ENCODE results near the gene ZNF225.
"Not testable (repeated sequence)": the region's sequence is repeated elsewhere in the genome, so short reads cannot be mapped to it uniquely, and the experiment has no call there.

Gene ZNF225

GRCh38 chr19:44111910-44112463 is 1.2 kb upstream of the ZNF225 start:
- Histone ChIP-seq H3K27ac (ENCODE audit: low read depth, low read length) (peak overlapping the region; percentile 83), H3K4me1 (ENCODE audit: control insufficient read depth, insufficient read depth, low read length) (no peaks in the 10 kb centered on the region), H3K27me3 (ENCODE audit: control insufficient read depth, insufficient read depth, low read length) (no peaks in the 10 kb centered on the region), H3K4me3 (ENCODE audit: low read depth, low read length) (peak overlapping the region; percentile 93), H3K9ac (ENCODE audit: low read depth, low read length) (peak overlapping the region; percentile 97), H3K36me3 (ENCODE audit: control insufficient read depth, insufficient read depth, low read length) (peaks cover 32% of the 10 kb centered on the region), H3K9me3 (ENCODE audit: control insufficient read depth, insufficient read depth, low read length) (peaks cover 22% of the 10 kb centered on the region)

GRCh38 chr19:44112802-44113137 is 429 bp upstream of the ZNF225 start:
- H3K9ac ChIP-seq (ENCODE audit: low read depth, low read length): peak overlapping the region; percentile 97
- no peaks in the 10 kb centered on the region for H3K27me3 ChIP-seq (ENCODE audit: control insufficient read depth, insufficient read depth, low read length)
- H3K4me3 ChIP-seq (ENCODE audit: low read depth, low read length): peak overlapping the region; percentile 93
- H3K27ac ChIP-seq (ENCODE audit: low read depth, low read length): peak overlapping the region; percentile 83
- peaks cover 15% of the 10 kb centered on the region for H3K9me3 ChIP-seq (ENCODE audit: control insufficient read depth, insufficient read depth, low read length)
- peaks cover 29% of the 10 kb centered on the region for H3K36me3 ChIP-seq (ENCODE audit: control insufficient read depth, insufficient read depth, low read length)
- no peaks in the 10 kb centered on the region for H3K4me1 ChIP-seq (ENCODE audit: control insufficient read depth, insufficient read depth, low read length)

- Histone ChIP-seq H3K9me3 (ENCODE audit: control insufficient read depth, insufficient read depth, low read length) (peaks cover 6% of the 10 kb centered on the region; the same call in 1 of the 2 replicates), H3K4me1 (ENCODE audit: control insufficient read depth, insufficient read depth, low read length) (no peaks in the 10 kb centered on the region), H3K4me3 (ENCODE audit: low read depth, low read length) (peak overlapping the region; percentile 93), H3K27me3 (ENCODE audit: control insufficient read depth, insufficient read depth, low read length) (no peaks in the 10 kb centered on the region), H3K9ac (ENCODE audit: low read depth, low read length) (peak overlapping the region; percentile 37), H3K36me3 (ENCODE audit: control insufficient read depth, insufficient read depth, low read length) (peaks cover 29% of the 10 kb centered on the region), H3K27ac (ENCODE audit: low read depth, low read length) (no peak overlapping the region)
Observed at GRCh38 chr19:44113784-44114390, 688 bp downstream of the ZNF225 start.

- H3K9me3 ChIP-seq (ENCODE audit: control insufficient read depth, insufficient read depth, low read length); H3K27ac ChIP-seq (ENCODE audit: low read depth, low read length); H3K4me3 ChIP-seq (ENCODE audit: low read depth, low read length); H3K4me1 ChIP-seq (ENCODE audit: control insufficient read depth, insufficient read depth, low read length); H3K27me3 ChIP-seq (ENCODE audit: control insufficient read depth, insufficient read depth, low read length); H3K9ac ChIP-seq (ENCODE audit: low read depth, low read length): not testable (repeated sequence)
- H3K36me3 ChIP-seq (ENCODE audit: control insufficient read depth, insufficient read depth, low read length): peaks cover 35% of the 10 kb centered on the region
Observed at GRCh38 chr19:44121162-44121561, 8.0 kb downstream of the ZNF225 start.

- no peak overlapping the region for H3K4me3 ChIP-seq (ENCODE audit: low read depth, low read length)
- peak overlapping the region; percentile 21 for H3K27ac ChIP-seq (ENCODE audit: low read depth, low read length)
- peaks cover 26% of the 10 kb centered on the region for H3K9me3 ChIP-seq (ENCODE audit: control insufficient read depth, insufficient read depth, low read length)
- no peak overlapping the region for H3K9ac ChIP-seq (ENCODE audit: low read depth, low read length)
- no peaks in the 10 kb centered on the region for H3K4me1 ChIP-seq (ENCODE audit: control insufficient read depth, insufficient read depth, low read length)
- no peaks in the 10 kb centered on the region for H3K27me3 ChIP-seq (ENCODE audit: control insufficient read depth, insufficient read depth, low read length)
- H3K36me3 ChIP-seq (ENCODE audit: control insufficient read depth, insufficient read depth, low read length): peaks cover 44% of the 10 kb centered on the region
Observed at GRCh38 chr19:44131955-44132354, 18.8 kb downstream of the ZNF225 start.

GRCh38 chr19:44141191-44142058 is 28.2 kb downstream of the ZNF225 start, which contains the start of gene ZNF234:
ZNF234 (plus strand) TSS chr19:44141554; CDS start chr19:44144633, 3,079 bp downstream.
- peaks cover 16% of the 10 kb centered on the region; the same call in 1 of the 2 replicates for H3K36me3 ChIP-seq (ENCODE audit: control insufficient read depth, insufficient read depth, low read length)
- H3K27me3 ChIP-seq (ENCODE audit: control insufficient read depth, insufficient read depth, low read length): no peaks in the 10 kb centered on the region
- no peak within 1 kb of the TSS for H3K27ac ChIP-seq (ENCODE audit: low read depth, low read length)
- no peaks in the 10 kb centered on the region for H3K4me1 ChIP-seq (ENCODE audit: control insufficient read depth, insufficient read depth, low read length)
- peak within 1 kb of the TSS; percentile 89 for H3K4me3 ChIP-seq (ENCODE audit: low read depth, low read length)
- H3K9me3 ChIP-seq (ENCODE audit: control insufficient read depth, insufficient read depth, low read length): no peaks in the 10 kb centered on the region
- peak within 1 kb of the TSS; percentile 29 for H3K9ac ChIP-seq (ENCODE audit: low read depth, low read length)

GRCh38 chr19:44142059-44142433 is 28.8 kb downstream of the ZNF225 start:
- Histone ChIP-seq H3K4me3 (ENCODE audit: low read depth, low read length) (peak overlapping the region; percentile 89), H3K9me3 (ENCODE audit: control insufficient read depth, insufficient read depth, low read length) (no peaks in the 10 kb centered on the region), H3K27ac (ENCODE audit: low read depth, low read length) (no peak overlapping the region)

GRCh38 chr19:44149776-44150175 is 36.6 kb downstream of the ZNF225 start:
- Histone ChIP-seq H3K36me3 (ENCODE audit: control insufficient read depth, insufficient read depth, low read length) (peaks cover 55% of the 10 kb centered on the region), H3K9ac (ENCODE audit: low read depth, low read length) (no peak overlapping the region), H3K27me3 (ENCODE audit: control insufficient read depth, insufficient read depth, low read length) (no peaks in the 10 kb centered on the region), H3K9me3 (ENCODE audit: control insufficient read depth, insufficient read depth, low read length) (no peaks in the 10 kb centered on the region), H3K4me1 (ENCODE audit: control insufficient read depth, insufficient read depth, low read length) (no peaks in the 10 kb centered on the region), H3K27ac (ENCODE audit: low read depth, low read length) (no peak overlapping the region), H3K4me3 (ENCODE audit: low read depth, low read length) (no peak overlapping the region)

More at GRCh38 chr19:44142059-44142433, 28.8 kb downstream of the ZNF225 start:
- Histone ChIP-seq H3K36me3 (ENCODE audit: control insufficient read depth, insufficient read depth, low read length) (peaks cover 16% of the 10 kb centered on the region; the same call in 1 of the 2 replicates), H3K9ac (ENCODE audit: low read depth, low read length) (no peak overlapping the region), H3K27me3 (ENCODE audit: control insufficient read depth, insufficient read depth, low read length) (no peaks in the 10 kb centered on the region), H3K4me1 (ENCODE audit: control insufficient read depth, insufficient read depth, low read length) (no peaks in the 10 kb centered on the region)

GRCh38 chr19:44151491-44151890 is 38.3 kb downstream of the ZNF225 start:
- H3K4me3 ChIP-seq (ENCODE audit: low read depth, low read length): no peak overlapping the region
- peaks cover 15% of the 10 kb centered on the region for H3K9me3 ChIP-seq (ENCODE audit: control insufficient read depth, insufficient read depth, low read length)
- H3K36me3 ChIP-seq (ENCODE audit: control insufficient read depth, insufficient read depth, low read length): peaks cover 58% of the 10 kb centered on the region
- no peak overlapping the region for H3K9ac ChIP-seq (ENCODE audit: low read depth, low read length)
- no peaks in the 10 kb centered on the region for H3K27me3 ChIP-seq (ENCODE audit: control insufficient read depth, insufficient read depth, low read length)
- no peaks in the 10 kb centered on the region for H3K4me1 ChIP-seq (ENCODE audit: control insufficient read depth, insufficient read depth, low read length)
- no peak overlapping the region for H3K27ac ChIP-seq (ENCODE audit: low read depth, low read length)

GRCh38 chr19:44156475-44156874 is 43.3 kb downstream of the ZNF225 start:
- H3K27ac ChIP-seq (ENCODE audit: low read depth, low read length): no peak overlapping the region
- H3K4me1 ChIP-seq (ENCODE audit: control insufficient read depth, insufficient read depth, low read length): no peaks in the 10 kb centered on the region
- H3K36me3 ChIP-seq (ENCODE audit: control insufficient read depth, insufficient read depth, low read length): peaks cover 37% of the 10 kb centered on the region
- H3K9me3 ChIP-seq (ENCODE audit: control insufficient read depth, insufficient read depth, low read length): peaks cover 30% of the 10 kb centered on the region
- H3K9ac ChIP-seq (ENCODE audit: low read depth, low read length): no peak overlapping the region
- no peaks in the 10 kb centered on the region for H3K27me3 ChIP-seq (ENCODE audit: control insufficient read depth, insufficient read depth, low read length)
- H3K4me3 ChIP-seq (ENCODE audit: low read depth, low read length): no peak overlapping the region

GRCh38 chr19:44163789-44164188 is 50.6 kb downstream of the ZNF225 start:
- H3K9me3 ChIP-seq (ENCODE audit: control insufficient read depth, insufficient read depth, low read length): no peaks in the 10 kb centered on the region
- H3K27ac ChIP-seq (ENCODE audit: low read depth, low read length): no peak overlapping the region
- H3K4me3 ChIP-seq (ENCODE audit: low read depth, low read length): no peak overlapping the region
- peaks cover 4% of the 10 kb centered on the region for H3K4me1 ChIP-seq (ENCODE audit: control insufficient read depth, insufficient read depth, low read length)
- no peak overlapping the region for H3K9ac ChIP-seq (ENCODE audit: low read depth, low read length)
- no peaks in the 10 kb centered on the region for H3K27me3 ChIP-seq (ENCODE audit: control insufficient read depth, insufficient read depth, low read length)
- H3K36me3 ChIP-seq (ENCODE audit: control insufficient read depth, insufficient read depth, low read length): peaks cover 23% of the 10 kb centered on the region

All from HUES48 (cell line).